GM18499 (cell line): ENCODE measurements around the gene PLSCR1.
A peak's percentile ranks its signal among the peaks of the same experiment; 100 is the strongest.
"Not testable (repeated sequence)": the region's sequence is repeated elsewhere in the genome, so short reads cannot be mapped to it uniquely, and the experiment has no call there.

ENCODE experiments used
- ATAC-seq: cut with Tn5 transposase; IDR thresholded peaks from one replicate; pipeline ENCODE4 v1.9.1; 2021; ENCODE audit warnings: moderate number of reproducible peaks; ENCODE audit not compliant: insufficient read depth, unreplicated experiment

Gene PLSCR1

DNA sequence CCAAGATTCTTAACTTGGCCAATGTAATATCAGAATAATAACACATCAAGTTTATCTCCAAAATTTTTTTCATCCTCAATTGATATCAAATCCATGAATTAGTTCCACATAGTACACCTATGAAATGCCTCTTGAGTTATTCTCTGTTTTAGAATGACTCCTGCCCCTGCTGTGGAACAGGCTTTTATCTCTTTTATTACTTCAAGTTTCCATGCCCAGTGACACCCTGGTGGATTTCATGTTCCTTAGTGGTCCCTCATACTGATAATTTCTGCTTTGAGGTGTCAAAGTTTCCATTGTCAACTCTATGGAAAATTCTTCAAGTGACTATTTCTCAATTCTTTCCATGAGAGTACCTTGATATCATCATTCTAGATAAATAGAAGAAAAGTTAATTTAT is 24.6 kb downstream of the PLSCR1 start:
- no peak for ATAC-seq

DNA sequence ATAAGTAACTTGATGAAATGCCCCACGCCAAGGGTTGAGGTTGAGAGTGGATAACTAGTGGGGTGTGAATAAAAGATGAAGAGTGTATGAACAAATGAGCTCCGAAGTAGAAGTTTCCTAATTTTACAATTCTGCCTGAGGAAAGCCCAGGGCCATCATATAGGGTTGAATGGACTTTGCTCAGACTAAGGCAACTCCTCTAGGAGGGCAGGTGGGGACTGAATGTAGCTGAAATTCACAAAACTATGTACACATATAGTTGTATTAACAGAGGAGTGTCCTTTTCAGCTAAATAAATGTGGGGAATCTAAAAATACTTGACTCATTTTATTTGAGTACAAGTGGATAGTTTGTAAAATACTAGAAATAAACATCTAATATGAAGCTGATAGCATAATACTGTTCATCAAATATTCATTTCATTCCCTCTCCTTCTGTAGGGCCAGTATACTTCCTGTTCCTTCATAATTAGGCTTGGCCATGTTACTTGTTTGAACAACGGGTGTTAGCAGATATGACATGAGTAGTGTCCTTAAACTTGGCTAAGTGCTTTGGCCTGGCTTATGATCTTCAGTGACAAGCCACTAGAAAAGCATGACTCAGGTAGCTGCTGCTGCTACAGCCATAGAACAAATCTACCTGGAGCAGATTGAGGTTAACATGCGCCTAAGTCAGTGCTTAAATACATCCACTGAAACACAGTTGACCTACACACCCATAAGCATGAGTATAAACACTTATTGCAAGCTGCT is 26.5 kb downstream of the PLSCR1 start:
- no peak for ATAC-seq

DNA sequence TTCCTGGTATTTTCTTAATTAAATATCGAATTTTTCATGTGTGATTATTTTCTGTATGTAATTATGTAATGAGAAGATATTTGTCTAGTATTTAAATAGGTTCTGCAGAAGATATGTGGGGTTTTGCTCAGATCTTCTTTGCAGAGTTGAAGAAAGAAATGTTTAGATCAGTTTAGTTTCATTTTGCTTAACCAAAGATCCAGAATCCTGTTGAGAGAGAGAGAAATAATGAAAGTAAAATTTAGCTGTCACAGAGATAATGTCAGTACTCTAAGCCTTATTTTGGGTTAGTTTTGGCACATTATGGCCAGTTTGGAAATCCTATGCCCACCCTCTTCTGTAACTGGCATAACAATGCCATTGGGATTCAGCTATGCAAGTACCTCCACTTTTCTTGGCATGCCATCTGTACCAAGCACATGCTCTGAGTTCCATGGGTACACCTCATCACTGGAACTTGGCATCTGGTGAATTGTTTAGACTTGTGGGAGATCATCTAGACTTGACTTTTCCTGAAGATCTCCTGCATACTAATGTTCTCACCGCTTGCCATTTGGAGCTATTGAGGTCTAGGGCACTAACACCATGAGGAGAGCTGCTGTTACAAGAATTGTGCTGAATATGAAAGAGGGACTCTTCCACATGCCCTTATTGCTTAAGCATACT is 30.9 kb downstream of the PLSCR1 start:
- ATAC-seq, result no peak

DNA sequence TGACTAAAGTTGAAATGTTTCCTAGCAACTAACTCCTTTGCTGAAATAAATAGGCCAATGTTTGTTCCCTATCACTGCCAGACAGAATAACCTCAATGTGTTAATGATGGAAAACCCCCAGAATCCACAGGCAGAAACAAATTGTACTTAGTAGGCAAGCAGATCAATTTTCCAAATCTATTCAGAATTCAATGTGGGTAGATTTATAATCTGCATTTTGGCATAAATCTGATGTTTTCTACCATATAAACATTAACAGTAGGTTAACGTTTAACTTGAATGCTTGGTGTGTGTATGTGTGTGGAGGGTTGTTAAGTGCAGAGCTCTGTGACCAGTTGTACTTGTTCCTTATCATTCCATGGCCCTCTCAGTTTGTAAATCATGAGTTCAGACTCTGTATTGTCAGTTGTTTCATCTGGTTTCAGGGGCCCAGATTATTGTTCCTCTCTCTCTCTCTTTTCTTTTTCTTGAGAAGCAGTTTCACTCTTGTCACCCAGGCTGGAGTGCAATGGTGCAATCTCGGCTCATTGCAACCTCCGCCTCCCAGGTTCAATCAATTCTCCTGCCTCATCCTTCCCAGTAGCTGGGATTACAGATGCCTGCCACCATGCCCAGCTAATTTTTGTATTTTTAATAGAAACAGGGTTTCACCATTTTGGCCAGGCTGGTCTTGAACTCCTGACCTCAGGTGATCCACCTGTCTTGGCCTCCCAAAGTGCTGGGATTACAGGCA is 32.8 kb downstream of the PLSCR1 start:
- no peak for ATAC-seq

DNA sequence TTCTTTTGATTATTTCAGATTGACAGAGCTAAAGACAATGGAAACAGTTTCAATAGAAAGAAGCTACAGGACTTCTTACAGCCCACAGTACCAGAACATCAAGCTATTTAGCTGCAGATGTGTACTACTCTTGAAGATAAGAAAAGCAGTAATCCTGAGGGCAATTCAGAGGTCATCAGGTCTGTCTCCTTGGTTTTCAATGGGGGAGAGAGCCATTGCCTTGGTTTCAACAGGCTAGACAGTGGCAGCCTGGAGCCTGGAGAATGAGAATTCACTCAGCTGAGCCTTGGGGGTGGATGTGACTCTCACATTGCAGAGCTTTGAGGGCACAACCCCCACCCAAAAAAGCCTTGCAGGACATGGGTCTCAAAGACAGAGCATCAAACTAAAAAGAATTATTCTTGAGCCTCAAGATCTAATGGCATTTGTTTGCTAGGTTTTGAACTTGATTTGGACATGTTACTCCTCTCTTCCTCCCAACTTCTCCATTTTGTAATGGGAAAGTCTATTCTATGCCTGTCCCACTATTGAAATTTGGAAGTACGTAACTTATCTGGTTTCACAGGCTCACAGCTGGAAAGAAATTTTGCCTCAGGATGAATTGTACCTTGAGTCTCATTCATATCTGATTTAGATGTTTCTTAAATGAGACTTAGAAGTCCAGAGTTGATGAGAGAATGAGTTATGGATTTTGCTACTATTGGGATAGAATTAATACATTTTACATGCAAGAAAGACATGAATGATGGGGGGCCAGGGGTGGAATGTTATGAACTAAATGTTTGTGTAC is 36.9 kb downstream of the PLSCR1 start:
- no peak for ATAC-seq

DNA sequence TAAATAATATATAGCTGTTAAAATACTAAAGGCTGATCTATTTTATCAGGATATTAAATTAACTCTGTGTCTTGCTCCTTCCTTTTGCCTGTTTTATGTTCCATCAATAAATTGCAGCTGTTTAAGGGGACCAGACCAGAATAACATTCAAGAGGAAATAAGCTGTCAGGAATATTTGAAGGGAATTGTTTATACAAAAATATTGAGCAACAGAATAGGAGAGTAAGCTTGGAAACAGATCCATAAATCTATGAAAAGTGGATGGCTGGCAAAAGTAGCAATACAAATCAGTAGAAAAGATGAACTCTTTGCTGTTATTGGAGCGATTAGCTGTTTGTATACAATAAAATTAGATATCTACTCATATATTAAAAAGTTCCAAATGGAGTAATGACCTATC is 38.9 kb downstream of the PLSCR1 start:
- no peak for ATAC-seq

DNA sequence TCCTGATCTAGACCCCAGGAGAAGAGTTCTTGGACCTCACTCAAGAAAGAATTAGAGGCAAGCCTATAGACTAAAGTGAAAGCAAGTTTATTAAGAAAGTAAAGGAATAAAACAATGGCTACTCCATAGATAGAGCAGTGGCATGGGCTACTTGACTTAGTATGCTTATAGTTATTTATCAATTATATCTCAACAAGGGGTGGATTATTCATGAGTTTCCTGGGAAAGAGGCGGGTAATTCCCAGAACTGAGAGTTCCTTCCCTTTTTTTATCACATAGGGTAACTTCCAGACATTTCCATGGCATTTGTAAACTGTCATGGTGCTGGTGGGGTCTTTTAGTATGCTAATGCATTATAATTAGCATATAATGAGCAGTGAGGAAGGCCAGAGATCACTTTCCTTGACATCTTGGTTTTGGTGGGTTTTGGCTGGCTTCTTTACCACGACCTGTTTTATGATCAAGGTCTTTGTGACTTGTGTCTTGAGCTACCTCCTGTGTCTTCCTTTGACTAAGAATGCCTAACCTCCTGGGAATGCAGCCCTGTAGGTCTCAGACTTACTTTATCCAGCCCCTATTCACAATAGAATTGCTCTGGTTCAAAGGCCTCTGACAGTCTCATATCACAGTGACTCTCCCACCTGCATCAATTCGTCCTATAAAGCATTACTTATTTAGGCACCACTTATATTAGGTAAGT is 39.8 kb downstream of the PLSCR1 start:
- ATAC-seq, result no peak

DNA sequence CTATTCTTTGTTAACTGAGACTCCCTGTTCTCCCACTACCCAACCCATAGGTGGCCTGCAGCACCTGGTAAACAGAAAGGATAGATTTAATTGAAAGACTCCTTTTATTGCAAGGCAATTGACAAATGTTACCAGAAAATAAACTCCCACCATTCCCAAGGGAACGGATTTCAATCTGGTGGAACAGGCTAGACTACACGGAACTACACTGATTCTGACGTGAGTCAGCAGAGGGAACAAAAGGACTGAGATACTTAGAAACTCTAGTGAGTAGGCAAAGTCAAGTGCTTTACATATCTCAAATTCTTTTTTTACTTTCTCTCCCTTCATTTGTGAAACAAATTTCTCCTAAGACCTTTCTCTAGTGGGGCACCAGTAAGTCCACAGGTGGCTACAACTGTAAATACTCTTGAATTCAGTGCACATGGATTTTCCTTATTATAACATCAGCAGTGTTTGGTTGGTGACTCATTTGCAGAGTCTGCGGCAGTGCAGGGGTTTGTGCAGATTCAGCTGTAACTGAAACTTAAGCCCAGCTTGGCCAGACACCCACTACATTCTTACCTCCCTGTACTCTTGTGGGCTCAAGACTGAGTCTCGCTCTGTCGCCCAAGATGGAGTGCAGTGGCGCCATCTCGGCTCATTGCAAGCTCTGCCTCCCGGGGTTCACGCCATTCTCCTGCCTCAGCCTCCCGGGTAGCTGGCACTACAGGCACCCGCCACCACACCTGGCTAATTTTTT is 40.8 kb downstream of the PLSCR1 start:
- peak; percentile 94 for ATAC-seq

DNA sequence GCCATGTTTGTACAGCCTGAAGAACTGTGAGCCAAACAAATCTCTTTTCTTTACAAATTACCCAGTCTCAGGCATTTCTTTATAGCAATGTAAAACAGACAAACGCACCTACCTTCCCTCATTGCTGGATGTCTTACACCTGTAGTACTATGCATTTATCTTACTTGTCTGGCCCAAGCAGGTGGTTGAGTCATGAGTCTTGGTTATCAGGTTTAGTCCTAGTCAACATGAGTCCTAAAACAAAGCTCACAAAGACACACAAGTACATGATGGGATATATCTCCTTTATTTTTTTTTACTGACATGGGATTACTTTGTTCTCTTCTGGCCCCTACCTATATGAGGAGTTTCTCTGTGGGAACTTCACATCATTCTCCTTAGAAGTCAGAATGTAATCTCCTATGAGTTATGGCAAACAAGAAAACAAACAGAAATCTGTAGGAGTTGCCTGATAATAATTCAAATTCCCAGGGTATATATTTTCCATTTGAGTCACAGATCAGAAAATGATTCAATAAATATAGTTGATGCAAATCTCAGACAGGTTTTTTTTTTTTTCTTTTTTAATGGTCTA is 41.4 kb downstream of the PLSCR1 start:
- ATAC-seq, result no peak

DNA sequence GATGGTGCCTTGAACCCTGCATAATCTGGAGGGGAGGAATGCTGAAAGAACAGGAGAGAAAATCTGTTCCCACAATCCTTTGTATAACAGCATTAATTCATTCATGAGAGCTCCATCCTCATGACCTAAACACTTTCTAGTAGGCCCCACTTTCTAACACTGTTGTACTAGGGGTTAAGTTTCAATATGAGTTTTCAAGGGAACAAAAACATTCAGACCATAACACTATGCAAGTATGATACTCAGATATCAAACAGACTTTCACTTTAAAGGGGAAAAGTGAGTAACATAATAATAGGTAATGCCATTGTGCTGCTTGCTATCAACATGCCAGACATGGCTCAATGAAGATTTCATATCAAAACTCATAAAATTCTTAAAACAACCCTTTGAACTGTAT is 42.7 kb downstream of the PLSCR1 start:
- ATAC-seq, result peak; percentile 33

DNA sequence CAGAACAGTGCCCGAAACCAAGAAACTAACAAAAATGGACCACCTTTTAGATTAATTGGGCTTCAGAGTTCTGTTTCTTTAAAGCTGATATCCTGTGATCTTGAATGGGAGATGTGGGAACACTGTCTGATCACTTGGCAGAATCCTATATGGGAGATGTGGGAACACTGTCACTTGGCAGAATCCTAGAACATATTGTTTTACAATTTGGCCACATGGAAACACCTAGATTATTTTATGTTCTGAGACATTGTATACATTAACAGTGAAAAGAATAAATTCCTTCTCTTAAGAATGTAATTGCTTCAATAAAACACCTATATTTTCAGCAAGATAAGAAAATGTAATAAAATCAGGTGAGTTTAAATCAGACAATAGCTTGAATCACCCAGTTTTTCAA is 44.7 kb downstream of the PLSCR1 start:
- ATAC-seq, result no peak

DNA sequence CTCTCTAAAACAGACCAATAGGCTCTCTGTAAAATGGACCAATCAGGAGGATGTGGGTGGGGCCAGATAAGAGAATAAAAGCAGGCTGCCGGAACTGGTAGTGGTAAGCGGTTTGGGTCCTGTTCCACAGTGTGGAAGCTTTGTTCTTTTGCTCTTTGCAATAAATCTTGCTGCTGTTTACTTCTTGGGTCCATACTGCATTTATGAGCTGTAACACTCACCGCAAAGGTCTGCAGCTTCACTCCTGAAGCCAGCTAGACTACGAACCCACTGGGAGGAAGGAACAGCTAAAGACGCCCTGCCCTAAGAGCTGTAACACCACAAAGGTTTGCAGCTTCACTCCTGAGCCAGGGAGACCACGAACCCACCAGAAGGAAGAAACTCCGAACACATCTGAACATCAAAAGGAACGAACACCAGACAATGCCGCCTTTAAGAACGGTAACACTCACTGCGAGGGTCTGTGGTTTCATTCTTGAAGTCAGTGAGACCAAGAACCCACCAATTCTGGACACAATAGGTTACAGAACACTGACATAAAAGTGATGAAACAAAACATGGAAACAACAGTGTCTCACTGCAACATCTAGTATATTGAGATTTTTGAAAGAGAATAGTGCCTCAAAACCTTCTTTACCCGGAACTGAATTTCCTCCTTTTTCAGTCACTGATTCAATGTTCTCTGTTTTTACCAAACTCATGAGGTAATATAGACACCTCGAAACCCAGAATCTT is 46.2 kb downstream of the PLSCR1 start:
- ATAC-seq, result no peak

DNA sequence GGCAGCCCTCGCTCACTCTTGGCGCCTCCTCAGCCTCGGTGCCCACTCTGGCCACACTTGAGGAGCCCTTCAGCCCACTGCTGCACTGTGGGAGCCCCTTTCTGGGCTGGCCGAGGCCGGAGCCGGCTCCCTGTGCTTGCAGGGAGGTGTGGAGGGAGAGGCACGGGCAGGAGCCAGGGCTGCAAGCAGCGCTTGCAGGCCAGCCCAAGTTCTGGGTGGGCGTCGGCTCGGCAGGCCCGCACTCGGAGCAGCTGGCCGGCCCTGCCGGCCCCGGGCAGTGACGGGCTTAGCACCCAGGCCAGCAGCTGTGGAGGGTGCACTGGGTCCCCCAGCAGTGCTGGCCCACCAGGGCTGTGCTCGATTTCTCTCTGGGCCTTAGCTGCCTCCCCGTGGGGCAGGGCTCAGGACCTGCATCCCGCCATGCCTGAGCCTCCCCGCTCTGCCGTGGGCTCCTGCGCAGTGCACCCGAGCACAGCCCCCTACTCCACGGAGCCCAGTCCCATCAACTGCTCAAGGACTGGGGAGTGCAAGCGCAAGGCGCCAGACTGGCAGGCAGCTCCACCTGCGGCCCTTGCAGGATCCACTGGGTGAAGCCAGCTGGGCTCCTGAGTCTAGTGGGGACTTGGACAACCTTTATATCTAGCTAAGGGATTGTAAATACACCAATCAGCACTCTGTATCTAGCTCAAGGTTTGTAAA is 47.1 kb downstream of the PLSCR1 start:
- not testable (repeated sequence) for ATAC-seq

DNA sequence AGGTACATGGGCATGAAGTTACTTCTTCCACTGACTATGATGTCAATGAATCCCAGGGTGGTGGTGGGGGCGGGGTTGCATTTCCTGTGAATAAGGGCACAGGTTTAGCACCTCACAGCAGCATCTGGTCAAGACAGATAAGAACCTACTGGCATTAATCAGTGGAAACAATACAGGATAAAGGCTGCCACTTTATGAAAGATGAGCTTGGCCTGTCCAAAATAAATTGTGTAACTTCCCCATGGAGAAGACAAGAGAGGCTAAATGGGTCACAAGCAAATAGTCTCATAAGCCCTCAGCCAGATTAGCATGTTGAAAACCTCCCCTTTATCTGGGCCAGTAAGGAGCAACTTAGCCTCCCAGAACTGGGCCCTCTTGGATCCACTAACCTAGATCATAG is 47.7 kb downstream of the PLSCR1 start:
- no peak for ATAC-seq

DNA sequence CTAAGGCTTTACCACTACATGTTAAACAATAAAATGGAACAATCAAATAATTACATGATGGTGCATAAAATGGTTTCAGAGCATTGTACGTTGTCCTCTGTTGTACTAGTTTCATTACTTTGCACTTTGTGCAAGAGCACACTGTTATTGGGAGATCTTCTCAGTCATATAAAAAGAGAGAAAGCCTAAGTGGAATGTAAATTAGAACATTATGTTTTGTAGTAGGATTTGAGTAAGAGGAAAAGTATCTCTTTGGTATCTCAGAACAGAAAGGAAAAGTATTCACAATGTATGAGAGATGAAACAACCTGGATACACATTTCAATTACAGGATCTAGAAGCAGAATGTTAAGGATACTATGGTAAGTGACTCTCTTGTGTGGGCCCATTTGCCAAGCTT is 48.2 kb downstream of the PLSCR1 start:
- no peak for ATAC-seq

DNA sequence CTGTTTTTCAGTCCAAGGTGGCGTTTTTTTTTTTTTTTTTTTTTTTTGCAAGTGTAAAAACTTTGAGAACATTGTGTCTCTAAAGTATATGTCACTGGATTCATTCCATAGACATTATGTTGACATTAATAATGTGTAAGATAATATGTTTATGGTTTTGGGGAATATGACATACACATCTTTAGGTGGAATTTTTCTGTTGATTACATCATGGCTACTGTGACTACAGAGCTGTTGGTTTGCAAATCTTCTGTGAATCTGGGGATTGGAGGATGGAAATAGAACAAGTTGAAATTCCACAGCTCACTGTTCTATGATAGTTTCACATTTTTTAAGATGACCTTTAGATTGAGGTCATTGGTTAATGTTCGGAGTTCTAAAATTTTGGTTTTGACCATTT is 50.6 kb downstream of the PLSCR1 start:
- no peak for ATAC-seq

DNA sequence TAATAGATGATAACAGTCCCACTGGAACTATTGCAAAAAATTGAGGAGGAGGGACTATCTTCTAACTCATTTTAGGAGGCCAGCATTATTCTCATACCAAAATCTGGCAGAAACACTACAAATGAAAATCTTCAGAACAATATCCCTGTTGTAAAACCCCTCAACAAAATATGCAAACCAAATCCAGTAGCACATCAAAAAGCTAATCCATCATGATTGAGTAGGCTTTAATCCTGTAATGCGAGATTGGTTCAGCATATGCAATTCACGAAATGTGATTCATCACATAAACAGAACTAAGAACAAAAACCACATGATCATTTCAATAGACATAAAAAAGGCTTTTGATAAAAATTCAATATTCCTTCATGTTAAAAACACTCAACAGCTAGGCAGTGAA is 51.2 kb downstream of the PLSCR1 start:
- ATAC-seq, result no peak

DNA sequence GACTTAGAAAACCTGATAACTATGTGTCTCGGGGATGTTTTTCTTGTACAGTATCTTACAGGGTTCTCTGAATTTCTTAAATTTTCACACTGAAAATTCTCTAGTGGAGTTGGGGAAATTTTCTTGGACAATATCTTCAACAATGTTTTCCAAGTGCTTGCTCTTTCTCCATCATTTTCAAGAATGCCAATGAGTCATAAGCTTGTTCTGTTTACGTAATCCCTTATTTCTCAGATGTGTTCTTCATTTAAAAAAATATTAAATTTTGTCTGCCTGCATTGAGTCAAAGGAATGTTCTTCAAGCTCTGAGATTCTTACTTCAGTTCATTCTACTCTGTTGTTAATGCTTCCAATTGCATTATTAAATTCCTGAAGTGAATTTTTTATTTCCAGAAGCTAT is 53.1 kb downstream of the PLSCR1 start:
- ATAC-seq, result no peak
